Endothelial cell of coronary artery (primary cell): ENCODE measurements around the gene SNX18. TPM values are rescaled to one million over a fixed set of nuclear protein-coding genes. Genes with fewer than 3 reads are reported as not detected.

ENCODE experiments used
- total RNA-seq: library from RNA; depleted of rRNA; stranded (reverse); fragments of >200 nt; gene quantifications from 2 replicates; pipeline ENCODE4 v1.2.3, GENCODE V29; 2014

Gene SNX18
- 31.8 and 53.2 TPM in 2 replicates for total RNA-seq

DNA sequence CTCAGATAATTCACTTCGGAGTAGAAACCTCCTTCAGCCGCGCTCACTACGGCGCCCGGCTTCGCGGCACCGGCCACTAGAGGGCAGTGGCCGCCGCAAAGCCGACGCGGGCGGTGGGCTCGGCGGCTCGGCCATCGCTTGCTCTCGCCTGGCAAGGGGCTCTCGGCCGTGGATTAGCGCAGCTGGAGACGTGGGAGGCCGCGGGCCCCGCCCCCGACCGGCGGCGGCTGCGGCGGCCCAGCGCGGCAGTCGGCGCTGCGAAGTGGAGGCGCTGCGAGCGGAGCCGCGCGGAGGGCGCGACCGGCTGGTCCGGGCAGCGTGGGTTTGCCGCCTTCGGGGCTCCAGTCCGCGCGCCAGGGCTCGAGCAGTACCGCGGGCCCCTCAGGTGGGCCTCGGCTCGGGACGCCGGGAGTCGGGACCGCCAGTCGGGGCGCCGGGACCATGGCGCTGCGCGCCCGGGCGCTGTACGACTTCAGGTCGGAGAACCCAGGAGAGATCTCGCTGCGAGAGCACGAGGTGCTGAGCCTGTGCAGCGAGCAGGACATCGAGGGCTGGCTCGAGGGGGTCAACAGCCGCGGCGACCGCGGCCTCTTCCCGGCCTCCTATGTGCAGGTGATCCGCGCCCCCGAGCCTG, at the start of gene SNX18:
TSS of gene SNX18 (plus strand) at position 248 of the 634 bp plus-strand sequence. CDS start at position 442, 194 bp downstream.

Other genes starting within 250 kb of the SNX18 start
- gene ARL15, start 207.2 kb upstream of the SNX18 start, total RNA-seq = 29.4 and 51.7 TPM in 2 replicates
- not detected in 2 replicates for gene HSPB3, start 62.1 kb upstream of the SNX18 start, total RNA-seq